MM.1S (cell line): ENCODE results near the gene COPRS.

Source experiments
- EZH2 ChIP-seq: fragments of 300-600 bp; sonication (generic); optimal IDR thresholded peaks from 2 replicates; pipeline ENCODE3; 2017; ENCODE audit warnings: low read depth, mild to moderate bottlenecking, antibody characterized with exemption, low read length, mixed read lengths
- TF ChIP-seq, protein P1 (sequence below): fragments of 300-600 bp; sonication (generic); IDR thresholded peaks from 2 replicates; pipeline ENCODE4 v1.5.1; 2016; ENCODE audit warnings: antibody characterized with exemption, low read length, mixed read lengths

DNA sequence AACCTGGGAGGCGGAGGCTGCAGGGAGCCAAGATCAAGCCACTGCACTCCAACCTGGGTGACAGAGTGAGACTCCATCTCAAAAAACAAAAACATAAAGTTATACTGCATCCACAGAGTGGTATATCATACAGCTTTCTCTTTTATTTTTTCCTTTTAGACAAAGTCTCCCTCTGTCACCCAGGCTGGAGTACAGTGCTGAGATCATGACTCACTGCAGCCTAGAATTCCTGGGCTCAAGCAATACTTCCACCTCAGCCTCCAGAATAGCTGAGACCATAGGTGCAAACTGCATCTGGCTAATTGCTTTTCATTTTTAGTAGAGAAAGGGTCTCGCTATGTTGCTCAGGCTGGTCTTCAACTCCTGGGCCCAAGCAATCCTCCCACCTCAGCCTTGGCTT, 10.0 kb upstream of the COPRS start:
- TF ChIP-seq, protein P1, sequence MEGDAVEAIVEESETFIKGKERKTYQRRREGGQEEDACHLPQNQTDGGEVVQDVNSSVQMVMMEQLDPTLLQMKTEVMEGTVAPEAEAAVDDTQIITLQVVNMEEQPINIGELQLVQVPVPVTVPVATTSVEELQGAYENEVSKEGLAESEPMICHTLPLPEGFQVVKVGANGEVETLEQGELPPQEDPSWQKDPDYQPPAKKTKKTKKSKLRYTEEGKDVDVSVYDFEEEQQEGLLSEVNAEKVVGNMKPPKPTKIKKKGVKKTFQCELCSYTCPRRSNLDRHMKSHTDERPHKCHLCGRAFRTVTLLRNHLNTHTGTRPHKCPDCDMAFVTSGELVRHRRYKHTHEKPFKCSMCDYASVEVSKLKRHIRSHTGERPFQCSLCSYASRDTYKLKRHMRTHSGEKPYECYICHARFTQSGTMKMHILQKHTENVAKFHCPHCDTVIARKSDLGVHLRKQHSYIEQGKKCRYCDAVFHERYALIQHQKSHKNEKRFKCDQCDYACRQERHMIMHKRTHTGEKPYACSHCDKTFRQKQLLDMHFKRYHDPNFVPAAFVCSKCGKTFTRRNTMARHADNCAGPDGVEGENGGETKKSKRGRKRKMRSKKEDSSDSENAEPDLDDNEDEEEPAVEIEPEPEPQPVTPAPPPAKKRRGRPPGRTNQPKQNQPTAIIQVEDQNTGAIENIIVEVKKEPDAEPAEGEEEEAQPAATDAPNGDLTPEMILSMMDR, result no peak
- TF ChIP-seq EZH2, result no peak
